HG02571 (cell line): ENCODE data around the gene SCPEP1.
"Not testable (repeated sequence)": the region's sequence is repeated elsewhere in the genome, so short reads cannot be mapped to it uniquely, and the experiment has no call there.

Experiments
- ATAC-seq: cut with Tn5 transposase; IDR thresholded peaks from one replicate; pipeline ENCODE4 v1.9.1; 2021; ENCODE audit warnings: mild to moderate bottlenecking, moderate library complexity; ENCODE audit not compliant: unreplicated experiment

SCPEP1 gene

GRCh38 chr17:56977673-56978395, at the start of gene SCPEP1:
Gene SCPEP1, plus strand, starts transcription at chr17:56978131. Its CDS starts 29 bp downstream, at chr17:56978160.
- peak; percentile 64 for ATAC-seq

- no peak for ATAC-seq
These were observed 49.3 kb upstream of the SCPEP1 start for GRCh38 chr17:56928586-56928985.

GRCh38 chr17:56929362-56929969, 48.5 kb upstream of the SCPEP1 start:
- no peak for ATAC-seq

DNA sequence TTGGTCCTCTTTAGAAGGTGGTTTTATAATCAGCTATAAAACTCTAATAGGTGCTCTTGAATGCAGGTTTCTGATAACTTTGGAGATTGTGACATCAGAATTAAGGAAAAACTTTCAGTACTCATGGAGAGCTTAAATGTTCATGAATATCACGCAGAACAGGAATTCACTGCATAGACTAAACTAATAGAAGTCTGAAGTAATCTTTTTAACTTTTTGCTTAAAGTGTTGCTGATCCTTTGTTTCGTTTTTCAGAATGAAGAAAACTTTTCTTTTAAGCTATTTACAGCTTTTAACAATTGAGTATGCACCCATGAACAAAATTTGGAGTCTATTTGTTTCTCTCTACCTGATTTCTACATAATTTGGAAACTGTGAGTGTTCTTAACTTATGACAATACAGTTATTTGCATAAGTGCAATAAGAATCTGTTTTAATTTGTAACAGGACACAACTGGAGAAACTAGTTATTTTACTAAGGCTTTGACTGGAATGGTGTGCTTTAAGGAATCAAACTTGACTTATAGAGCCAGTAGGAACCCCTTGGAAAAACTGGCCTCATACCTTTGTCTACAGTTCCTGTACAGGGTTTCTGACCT, 47.1 kb upstream of the SCPEP1 start:
- ATAC-seq: no peak

DNA sequence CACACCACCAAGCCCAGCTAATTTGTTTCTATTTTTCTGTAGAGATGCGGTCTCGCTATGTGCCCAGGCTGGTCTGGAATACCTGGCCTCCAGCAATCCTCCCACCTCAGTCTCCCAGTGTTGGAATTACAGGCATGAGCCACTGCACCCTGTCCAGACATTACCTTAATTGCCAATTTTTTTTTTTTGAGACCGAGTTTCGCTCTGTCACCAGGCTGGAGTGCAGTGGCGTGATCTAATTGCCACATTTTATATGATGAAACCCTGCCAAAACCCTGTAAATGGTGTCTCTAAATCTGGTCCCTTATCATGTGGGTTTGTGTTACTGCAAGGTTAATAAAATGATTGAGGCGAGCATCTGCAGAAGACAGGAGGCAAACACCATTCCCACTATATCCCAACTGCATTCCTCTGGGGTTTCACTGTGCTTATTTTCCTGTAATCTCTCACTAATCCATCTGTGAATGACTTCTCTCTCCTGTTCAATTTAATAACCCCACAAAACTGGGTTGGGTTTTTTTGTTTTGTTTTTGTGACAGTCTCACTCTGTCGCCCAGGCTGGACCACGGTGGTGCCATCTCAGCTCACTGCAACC, 44.7 kb upstream of the SCPEP1 start:
- ATAC-seq: no peak

DNA sequence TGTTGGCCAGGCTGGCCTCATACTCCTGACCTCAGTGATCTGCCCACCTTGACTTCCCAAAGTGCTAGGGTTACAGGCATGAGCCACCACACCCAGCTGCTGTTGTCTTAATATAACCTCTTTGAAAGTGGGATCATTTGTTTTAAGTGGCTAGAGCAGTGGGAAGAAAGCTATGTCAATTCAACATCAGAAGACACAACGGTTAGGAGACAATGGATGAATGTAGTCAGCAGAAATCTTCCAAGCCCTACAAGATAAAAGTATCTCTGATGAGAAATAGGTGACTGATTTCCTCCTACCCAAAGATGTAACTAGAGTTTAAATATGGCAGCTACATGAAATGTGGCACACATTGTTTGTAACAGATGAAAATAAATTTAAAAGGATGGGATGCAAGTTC, 44.1 kb upstream of the SCPEP1 start:
- no peak for ATAC-seq

DNA sequence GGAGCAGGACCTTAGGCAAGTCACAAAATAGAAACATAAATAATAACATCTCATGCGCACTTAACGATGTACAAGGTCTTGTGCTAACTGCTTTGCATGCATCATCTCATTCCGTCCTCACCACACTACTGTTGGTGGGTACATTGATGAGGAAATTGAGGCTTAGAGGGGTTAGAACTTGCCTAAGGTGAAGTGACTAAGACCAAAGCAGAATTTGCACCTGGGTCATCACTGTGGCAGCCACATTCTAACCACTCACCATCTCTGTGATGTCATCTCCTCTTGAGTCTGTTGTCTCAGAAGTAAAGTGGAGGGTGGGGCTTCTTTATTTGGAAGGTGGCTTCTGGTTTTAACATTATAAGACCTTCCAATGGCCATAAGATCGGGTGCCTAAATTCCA, 43.7 kb upstream of the SCPEP1 start:
- ATAC-seq: no peak

DNA sequence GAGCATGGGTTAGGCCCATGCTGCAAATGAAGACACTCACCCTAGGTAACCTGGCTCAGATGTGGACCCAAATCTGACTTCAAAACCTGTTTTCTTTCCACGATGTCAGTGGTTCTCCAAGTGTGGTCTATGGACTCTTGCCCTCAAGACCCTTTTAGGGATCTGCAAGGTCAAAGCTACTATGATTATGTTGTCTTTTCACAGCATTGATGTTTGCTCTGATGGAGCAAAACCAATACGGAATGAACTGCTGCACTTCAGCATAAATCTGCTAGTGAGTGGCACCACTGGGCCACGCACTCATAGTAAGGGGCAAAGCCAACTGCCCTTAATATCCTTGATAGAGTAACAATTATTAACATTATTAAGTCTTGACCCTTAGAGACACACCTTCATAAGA, 42.5 kb upstream of the SCPEP1 start:
- no peak for ATAC-seq

DNA sequence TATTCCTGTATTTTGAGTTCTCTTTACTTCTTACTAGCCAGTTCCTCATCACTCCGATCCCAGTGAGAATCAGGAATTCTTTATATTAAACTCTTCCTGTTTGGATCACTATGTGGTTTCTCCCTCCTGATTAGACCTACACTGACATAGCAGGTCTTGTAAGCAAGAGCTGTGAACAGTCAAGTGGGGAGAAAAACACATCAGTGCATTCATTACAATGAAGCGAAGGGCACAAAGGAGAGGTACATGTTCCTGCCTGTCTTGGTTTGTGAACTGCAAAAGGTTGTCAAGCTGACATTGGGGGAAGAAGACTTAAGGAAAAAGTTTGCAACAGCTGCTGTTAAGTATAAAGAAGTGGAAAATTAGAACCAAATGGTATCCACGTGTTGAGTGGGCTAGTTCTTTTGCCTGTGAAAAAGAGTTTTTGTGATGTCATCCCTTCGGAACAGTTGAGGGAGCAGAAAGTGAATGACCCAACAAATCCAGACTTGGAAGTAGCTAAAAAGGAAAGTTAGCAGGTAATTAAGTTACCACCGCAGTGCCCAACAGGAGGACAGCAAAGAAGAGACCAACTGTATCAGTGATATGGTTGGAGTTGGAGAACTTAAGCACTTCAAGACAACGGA, 41.1 kb upstream of the SCPEP1 start:
- no peak for ATAC-seq

DNA sequence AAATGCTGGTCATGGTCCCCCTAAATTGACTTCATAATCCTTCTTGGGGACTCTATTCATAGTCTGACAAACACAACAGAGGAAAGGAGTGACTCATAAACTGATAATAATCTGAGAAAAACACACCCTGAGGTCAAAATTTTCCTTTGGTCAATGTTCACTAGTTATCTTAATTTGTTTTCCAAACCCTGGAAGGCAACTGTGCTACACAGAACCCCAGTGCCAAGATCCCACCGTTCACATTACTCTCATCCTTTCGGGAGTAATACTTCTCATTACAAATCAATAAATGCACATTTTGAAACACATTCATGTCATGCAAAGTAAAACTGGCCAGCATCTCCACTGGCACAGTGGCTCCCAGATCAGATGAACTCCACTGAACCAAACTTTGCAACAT, 40.2 kb upstream of the SCPEP1 start:
- ATAC-seq: no peak

GRCh38 chr17:56938206-56938605, 39.7 kb upstream of the SCPEP1 start:
- not testable (repeated sequence) for ATAC-seq

- no peak for ATAC-seq
These were observed 38.0 kb upstream of the SCPEP1 start for GRCh38 chr17:56939869-56940484.

DNA sequence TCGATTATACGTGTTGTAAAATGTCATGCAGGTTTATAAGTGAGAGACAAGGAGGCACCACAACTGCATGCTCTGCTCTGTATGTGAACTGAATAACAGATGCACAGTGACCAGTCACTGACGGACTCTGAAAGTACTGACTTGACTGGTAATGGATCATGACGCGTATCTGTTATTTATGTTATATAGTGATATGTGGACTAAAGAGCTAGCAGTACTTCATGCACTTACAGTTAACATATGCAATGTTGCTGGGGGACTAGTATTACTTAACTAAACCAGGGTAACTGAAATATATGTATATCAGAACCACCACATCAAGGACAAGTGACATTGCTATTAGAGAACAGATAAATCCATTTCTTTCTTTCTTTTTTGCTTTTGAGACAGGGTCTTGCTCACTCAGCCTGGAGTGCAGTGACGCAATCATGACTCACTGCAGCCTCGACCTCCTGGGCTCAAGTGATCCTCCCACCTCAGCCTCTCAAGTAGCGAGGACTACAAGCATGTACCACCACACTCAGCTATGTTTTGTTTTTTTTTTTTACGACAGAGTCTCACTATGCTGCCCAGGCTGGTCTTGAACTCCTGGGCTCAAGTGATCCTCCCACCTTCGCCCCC, 34.3 kb upstream of the SCPEP1 start:
- no peak for ATAC-seq

DNA sequence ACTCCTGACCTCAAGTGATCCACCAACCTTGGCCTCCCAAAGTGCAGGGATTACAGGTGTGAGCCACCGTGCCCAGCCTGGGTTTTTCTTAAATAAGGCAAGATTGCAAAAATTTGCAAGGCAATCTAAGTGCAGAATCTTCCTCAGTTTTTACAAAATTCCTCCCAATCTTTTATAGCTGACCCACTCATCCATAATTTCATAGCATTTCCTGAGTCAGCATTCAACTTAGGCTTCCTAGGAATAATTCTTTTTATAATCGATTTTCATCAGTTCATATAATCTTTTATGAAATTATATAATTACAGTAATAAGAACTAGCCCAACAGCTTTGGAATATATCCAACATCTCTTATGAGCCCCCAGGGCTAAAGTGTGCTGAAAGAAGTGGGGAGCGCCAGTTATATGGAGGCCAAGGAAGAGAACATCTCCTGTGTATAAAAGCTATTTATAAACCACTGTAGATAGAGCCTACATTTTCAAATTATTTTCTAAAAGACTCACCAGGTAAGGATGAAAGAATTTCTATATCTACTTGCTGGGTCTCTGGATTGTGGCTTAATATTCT, 31.9 kb upstream of the SCPEP1 start:
- no peak for ATAC-seq

GRCh38 chr17:56947741-56948140, 30.2 kb upstream of the SCPEP1 start:
- no peak for ATAC-seq

- ATAC-seq: no peak
These were observed 29.4 kb upstream of the SCPEP1 start for GRCh38 chr17:56948491-56948890.

DNA sequence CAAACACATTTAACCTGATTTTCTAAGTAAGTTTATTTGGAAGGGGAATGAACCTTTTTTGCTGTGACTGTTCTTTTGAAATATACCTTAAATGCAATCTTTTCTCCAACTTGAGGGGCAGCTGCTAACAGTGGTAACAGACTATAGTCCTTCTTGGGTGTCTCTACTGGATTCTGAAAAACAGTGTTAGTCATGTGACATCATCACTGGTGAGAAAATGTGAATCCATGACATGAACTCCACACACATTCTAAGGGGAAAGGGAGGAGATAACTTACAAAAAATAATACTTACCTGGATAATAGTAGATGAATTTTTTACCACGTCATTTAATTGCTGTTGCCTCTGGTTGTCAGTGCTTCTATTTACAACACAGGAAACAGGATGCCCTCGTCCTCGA, 28.3 kb upstream of the SCPEP1 start:
- ATAC-seq: no peak

DNA sequence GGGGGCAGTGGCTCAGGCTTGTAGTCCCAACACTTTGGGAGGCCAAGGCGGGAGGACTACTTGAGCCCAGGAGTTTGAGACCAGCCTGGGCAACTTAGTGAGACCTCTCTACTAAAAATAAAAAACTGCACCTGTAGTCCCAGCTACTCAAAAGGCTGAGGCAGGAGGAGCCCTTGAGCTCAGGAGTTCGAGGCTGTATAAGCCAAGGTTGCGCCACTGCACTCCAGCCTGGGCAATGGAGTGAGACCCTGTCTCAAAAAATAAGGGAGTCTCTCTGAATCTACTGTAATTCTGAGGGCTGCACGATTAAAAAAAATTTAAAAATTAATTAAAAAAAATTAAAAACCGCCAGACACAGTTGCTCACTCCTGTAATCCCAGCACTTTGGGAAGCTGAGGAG, 20.9 kb upstream of the SCPEP1 start:
- ATAC-seq: no peak

- peak; percentile 93 for ATAC-seq
These were observed 17.1 kb upstream of the SCPEP1 start, which contains the start of gene COIL for GRCh38 chr17:56960596-56961538. Gene COIL, minus strand, starts transcription at chr17:56961050. Its CDS starts 31 bp downstream, at chr17:56961019.
